ENCODE data around the gene DCST2. TPM values are rescaled to one million over a fixed set of nuclear protein-coding genes. Genes with fewer than 3 reads are reported as not detected.

Gene DCST2
- total and polyA plus RNA-seq, 9 donors = 0.17 to 1.4 (median 1.1) TPM; not detected in 1

DNA sequence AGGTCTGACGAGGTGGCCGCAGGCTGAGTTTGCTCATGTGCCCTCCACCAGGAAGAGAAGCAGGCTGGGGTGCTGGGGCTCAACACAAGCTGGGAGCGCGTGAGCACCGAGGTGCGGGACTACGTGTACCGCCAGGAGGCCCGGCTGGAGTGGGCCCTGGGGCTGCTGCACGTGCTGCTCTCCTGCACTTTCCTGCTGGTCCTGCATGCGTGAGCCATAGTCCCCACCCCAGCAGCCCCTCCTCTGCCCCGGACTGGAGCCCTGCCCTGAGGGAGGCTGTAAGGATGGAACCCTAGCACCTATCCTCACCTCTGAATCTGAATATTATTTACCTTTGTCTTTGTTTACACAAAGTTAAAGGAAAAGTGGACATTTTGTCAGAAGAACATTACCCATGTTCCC is 9.7 kb upstream of the DCST2 start:
- DNase-seq = no peak
- H3K36me3 ChIP-seq = no peaks in the 10 kb centered on the region
- no peak overlapping the region for H3K27ac ChIP-seq
- no peaks in the 10 kb centered on the region for H3K4me1 ChIP-seq (ENCODE audit: insufficient read depth)
- no peaks in the 10 kb centered on the region for H3K9me3 ChIP-seq
- intact Hi-C loops (cut with DNase I) = no loop called here
- no peak for TF ChIP-seq POLR2A (IDR thresholded peaks at IDR 0.05)
- TF ChIP-seq EP300 (IDR thresholded peaks at IDR 0.05) = no peak
- TF ChIP-seq CTCF (IDR thresholded peaks at IDR 0.05) = no peak
- WGBS, 3 donors = 60 to 83% (median 63%) methylated on average over 11 to 12 of the region's 12 CpGs
- H3K27me3 ChIP-seq = no peaks in the 10 kb centered on the region
- H3K4me3 ChIP-seq = no peak overlapping the region

DNA sequence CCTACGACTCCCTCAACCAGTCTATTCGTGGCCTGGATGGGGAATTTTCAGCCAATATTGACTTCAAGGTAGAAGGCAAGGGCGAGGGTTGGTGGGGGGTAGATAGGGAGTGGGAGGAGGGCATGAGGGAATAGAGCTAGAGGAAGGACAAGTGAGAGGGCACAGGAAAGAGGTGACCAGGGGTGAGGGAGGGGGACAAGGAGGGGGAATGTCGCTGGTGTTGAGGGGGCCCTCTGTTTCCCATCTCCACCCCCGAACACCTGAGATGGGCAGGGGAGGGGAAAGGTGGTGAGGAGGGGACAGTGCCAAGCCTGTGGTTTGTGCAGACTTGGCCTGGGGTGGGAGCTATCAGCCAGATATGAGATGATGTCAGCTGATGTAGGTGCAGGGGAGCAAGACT is 9.2 kb upstream of the DCST2 start:
- 74 to 84% (median 77%) methylated on average over 5 of the region's 5 CpGs for WGBS, 3 donors

DNA sequence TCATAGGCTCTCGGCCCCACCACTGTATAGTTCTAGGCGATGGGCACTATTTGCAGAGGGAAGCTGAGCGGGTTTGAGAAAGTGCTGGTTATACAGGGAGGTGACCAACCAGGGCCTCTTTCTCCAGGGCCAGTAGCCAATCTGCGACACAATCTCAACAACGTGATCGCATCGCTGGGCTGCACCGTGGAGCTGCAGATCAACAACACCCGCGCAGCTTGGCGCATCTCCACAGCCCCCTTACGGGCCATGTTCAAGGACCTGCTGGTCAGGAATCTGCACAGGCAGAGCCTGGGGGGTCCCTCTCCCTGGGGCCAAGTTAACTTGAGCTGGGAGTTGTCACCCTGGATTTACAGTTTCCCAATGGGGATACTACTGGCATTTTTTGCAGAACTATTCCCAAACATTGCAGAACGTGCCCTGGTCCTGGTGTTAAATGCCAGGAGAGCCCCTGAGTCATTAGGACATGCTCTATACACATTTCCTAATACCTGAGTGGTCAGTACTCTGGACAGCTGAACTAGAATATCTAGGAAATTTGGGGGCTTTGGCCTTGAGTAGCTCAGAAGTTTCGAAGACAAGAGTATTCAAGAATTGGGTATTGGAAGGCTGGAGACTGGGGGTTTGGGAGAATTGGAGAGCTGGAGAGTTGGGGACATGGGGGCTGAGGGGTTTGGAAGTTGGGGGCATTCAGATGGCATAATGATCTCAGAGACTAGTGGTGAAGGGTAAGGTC is 6.9 kb upstream of the DCST2 start:
- Histone ChIP-seq H3K9me3 (no peaks in the 10 kb centered on the region), H3K27ac (no peak overlapping the region), H3K36me3 (no peaks in the 10 kb centered on the region), H3K4me1 (ENCODE audit: insufficient read depth) (no peaks in the 10 kb centered on the region), H3K27me3 (no peaks in the 10 kb centered on the region), H3K4me3 (no peak overlapping the region)
- intact Hi-C loops (cut with DNase I) = no loop called here
- 78 to 84% (median 80%) methylated on average over 14 of the region's 14 CpGs for WGBS, 3 donors
- TF ChIP-seq POLR2A (IDR thresholded peaks at IDR 0.05) (no peak), EP300 (IDR thresholded peaks at IDR 0.05) (no peak), CTCF (IDR thresholded peaks at IDR 0.05) (no peak)
- DNase-seq = no peak

More for the DNA sequence above, 9.2 kb upstream of the DCST2 start:
- H3K27ac ChIP-seq = no peak overlapping the region
- no peaks in the 10 kb centered on the region for H3K36me3 ChIP-seq
- no peak for DNase-seq
- H3K9me3 ChIP-seq = no peaks in the 10 kb centered on the region
- no peak overlapping the region for H3K4me3 ChIP-seq
- H3K4me1 ChIP-seq (ENCODE audit: insufficient read depth) = no peaks in the 10 kb centered on the region
- H3K27me3 ChIP-seq = no peaks in the 10 kb centered on the region
- intact Hi-C loops (cut with DNase I) = no loop called here
- no peak for TF ChIP-seq CTCF (IDR thresholded peaks at IDR 0.05)
- TF ChIP-seq EP300 (IDR thresholded peaks at IDR 0.05) = no peak
- TF ChIP-seq POLR2A (IDR thresholded peaks at IDR 0.05) = no peak

GRCh38 chr1:155039308-155039669 is 5.7 kb upstream of the DCST2 start:
- no peak for TF ChIP-seq CTCF (IDR thresholded peaks at IDR 0.05)
- intact Hi-C loops (cut with DNase I) = no loop called here
- no peaks in the 10 kb centered on the region for H3K36me3 ChIP-seq
- no peak for DNase-seq
- no peak overlapping the region for H3K4me3 ChIP-seq
- no peak overlapping the region for H3K27ac ChIP-seq
- no peaks in the 10 kb centered on the region for H3K27me3 ChIP-seq
- 53 to 64% (median 63%) methylated on average over 4 of the region's 4 CpGs for WGBS, 3 donors
- no peaks in the 10 kb centered on the region for H3K9me3 ChIP-seq
- no peaks in the 10 kb centered on the region for H3K4me1 ChIP-seq (ENCODE audit: insufficient read depth)
